ENCODE measurements around the gene SYT17.

Gene SYT17

DNA sequence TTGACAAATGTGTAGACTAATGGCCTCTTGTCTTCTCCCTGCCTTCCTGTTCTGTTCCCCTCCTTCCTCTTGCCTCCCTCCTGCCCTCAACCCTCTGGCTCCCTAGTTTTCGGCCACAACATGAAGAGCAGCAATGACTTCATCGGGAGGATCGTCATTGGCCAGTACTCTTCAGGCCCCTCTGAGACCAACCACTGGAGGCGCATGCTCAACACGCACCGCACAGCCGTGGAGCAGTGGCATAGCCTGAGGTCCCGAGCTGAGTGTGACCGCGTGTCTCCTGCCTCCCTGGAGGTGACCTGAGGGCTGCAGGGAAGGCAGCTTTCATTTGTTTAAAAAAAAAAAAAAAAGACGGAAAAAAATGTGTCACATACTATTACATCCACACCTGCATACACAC, 98.7 kb downstream of the SYT17 start:
- DNase-seq: no peak

GRCh38 chr16:19269098-19269497, 101.1 kb downstream of the SYT17 start:
- no peak for DNase-seq

GRCh38 chr16:19274165-19274797, 106.2 kb downstream of the SYT17 start:
- DNase-seq: no peak

DNA sequence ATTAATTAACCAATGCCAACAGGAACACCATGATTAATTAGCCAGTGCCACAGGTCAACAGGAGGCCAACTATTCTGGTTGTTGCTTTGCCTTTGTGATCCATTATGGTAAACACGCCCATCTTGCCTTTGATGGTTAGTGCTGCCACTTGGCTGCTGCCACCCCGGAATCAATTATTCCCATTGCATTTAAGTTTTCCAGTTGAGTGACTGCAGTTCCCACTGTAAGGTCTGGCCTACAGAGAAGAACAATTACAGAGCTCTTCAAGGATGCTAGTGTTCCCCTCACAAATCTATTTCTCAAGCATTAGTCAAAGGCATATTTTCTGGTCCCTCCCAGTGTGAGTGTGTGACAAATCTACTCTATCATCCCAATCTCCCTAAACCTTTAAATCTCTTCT, 110.4 kb downstream of the SYT17 start:
- no peak for DNase-seq

DNA sequence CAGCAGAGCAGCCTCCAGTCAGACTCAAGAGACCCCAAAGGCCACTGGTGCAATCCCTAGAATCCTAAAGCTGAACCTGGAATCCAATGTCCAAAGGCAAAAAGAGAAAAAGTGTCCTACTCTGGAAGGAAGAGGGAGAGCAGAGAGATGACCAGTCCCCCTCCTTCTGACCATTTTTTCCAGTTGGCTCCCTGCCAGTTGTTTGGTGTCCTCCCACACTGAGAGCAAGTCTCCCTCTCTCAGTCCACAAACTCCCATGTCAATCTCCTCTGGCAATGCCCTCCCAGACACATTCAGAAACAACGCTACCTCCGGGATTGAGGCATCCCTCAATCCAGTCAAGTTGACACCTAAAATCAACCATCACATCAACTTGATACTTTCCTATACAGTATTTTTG, 113.2 kb downstream of the SYT17 start:
- no peak for DNase-seq

GRCh38 chr16:19282101-19282500, 114.1 kb downstream of the SYT17 start:
- no peak for DNase-seq

GRCh38 chr16:19283637-19284036, 115.6 kb downstream of the SYT17 start:
- no peak for DNase-seq

- no peak for DNase-seq
These were observed 116.2 kb downstream of the SYT17 start for GRCh38 chr16:19284207-19284606.

DNA sequence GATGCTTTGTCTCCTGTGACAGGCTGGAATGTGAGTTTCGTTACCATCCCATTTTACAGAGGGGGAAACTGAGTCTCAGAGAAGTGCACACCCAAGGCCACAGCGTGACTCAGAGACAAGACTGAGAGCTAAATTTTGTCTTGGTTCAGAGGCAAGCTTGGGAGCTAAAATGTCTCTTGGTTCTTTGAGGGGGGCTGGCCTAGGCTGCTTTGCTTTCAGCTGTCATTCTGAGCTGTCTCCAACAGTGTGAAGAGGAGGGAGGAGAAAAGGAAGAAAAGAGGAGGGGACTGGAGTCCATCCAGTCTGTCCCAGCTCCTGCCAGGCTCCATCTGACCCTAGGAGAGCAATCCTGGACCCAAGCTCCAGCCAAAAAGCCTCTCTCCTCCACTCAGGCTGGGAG, 117.4 kb downstream of the SYT17 start, which contains the start of gene CLEC19A:
CLEC19A (plus strand) TSS at position 301 of the 400 bp plus-strand sequence. CDS start 121 bp downstream, outside the sequence.
- DNase-seq: no peak

- no peak for DNase-seq
These were observed 118.8 kb downstream of the SYT17 start for GRCh38 chr16:19286827-19287226.

DNA sequence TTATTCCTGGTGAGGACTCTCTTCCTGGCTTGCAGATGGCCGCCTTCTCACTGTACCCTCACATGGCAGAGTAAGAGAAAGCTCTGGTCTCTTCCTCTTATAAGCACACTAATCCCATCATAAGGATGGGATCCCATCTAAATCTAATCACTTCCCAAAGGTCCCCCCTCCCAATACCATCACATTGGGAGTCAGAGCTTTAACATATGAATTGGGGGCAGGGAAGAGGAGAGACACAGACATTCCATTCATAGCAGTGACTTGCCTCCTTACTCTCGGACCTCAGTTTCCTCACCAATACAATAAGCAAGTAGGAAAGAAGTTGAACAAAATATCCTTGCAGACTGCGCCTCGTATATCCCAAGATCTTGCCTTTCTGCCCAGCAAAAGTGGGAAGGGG, 119.2 kb downstream of the SYT17 start:
- no peak for DNase-seq

- DNase-seq: no peak
These were observed 121.1 kb downstream of the SYT17 start for GRCh38 chr16:19288872-19289799.

- DNase-seq: no peak
These were observed 121.9 kb downstream of the SYT17 start for GRCh38 chr16:19289811-19290485.

GRCh38 chr16:19290860-19291259, 122.8 kb downstream of the SYT17 start:
- DNase-seq: no peak

GRCh38 chr16:19291475-19291874, 123.4 kb downstream of the SYT17 start:
- no peak for DNase-seq

GRCh38 chr16:19292186-19292585, 124.1 kb downstream of the SYT17 start:
- no peak for DNase-seq

DNA sequence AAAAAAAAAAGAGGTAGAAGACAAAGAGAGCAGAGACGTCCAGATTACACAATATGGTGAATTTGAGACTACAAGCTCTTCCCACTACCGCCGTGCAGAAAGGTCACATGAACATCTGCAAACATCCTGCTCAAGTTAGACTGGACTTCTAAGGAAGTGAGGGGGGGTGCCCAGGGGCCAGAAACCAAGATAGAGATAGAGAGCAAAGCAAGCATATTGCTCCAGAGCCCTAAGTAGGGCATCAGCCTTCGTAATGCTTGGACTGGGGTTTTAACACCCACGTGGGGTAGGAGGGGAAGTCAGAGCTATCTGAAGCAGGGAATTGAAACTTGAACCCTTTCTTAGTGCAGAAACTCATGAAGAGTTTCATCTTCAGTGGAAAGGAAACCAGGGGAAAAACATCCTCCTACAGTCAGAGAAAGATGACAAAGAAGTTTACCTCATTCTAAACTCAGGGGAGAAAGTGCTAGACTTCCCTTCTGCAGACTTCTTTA, 126.2 kb downstream of the SYT17 start:
- no peak for DNase-seq

DNA sequence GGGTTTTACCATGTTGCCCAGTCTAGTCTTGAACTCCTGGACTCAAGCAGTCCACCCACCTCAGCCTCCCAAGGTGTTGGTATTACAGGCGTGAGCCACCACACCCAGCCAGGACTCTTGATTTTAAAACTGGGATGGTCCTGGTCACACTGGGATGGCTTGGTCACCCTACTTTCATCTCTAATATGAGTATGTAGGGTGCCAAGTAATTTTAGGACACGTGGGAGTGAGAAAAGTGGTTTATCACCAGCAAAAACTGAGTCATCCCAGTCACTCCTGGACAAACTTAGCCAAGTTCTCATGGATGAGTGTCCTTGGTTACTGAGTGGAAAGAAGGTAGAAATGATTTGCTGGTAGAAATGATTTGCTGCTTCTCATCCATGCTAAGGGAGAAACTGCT, 127.4 kb downstream of the SYT17 start:
- no peak for DNase-seq

GRCh38 chr16:19297454-19297853, 129.4 kb downstream of the SYT17 start:
- no peak for DNase-seq

- DNase-seq: no peak
These were observed 131.5 kb downstream of the SYT17 start for GRCh38 chr16:19299565-19299964.

GRCh38 chr16:19301931-19302330, 133.9 kb downstream of the SYT17 start:
- no peak for DNase-seq

GRCh38 chr16:19304750-19305149, 136.7 kb downstream of the SYT17 start:
- no peak for DNase-seq

- DNase-seq: no peak
These were observed 137.4 kb downstream of the SYT17 start for GRCh38 chr16:19305443-19305842.
